H9 (cell line): ENCODE measurements around the gene IL17REL. TPM values are rescaled to one million over a fixed set of nuclear protein-coding genes. Genes with fewer than 3 reads are reported as not detected.

Experiments
- DNase-seq: peaks from one replicate; pipeline ENCODE4 v3.0.0-alpha.2; 2017
- H2AFZ ChIP-seq: one replicate; pipeline ENCODE4 v1.6.1; 2013; ENCODE audit warnings: mild to moderate bottlenecking, low read length, control low read depth, moderate library complexity
- H2AK5ac ChIP-seq: 2 replicates; pipeline ENCODE4 v1.6.1; 2013; ENCODE audit warnings: low read length, control low read depth, mixed read lengths; ENCODE audit not compliant: insufficient read length
- H2BK120ac ChIP-seq: one replicate; pipeline ENCODE4 v1.6.1; 2013; ENCODE audit warnings: low read depth, mild to moderate bottlenecking, low read length, control low read depth, inconsistent platforms; ENCODE audit not compliant: poor library complexity, severe bottlenecking
- H2BK12ac ChIP-seq: 2 replicates; pipeline ENCODE4 v1.6.1; 2013; ENCODE audit warnings: low read length, control low read depth, mixed read lengths, low read depth; ENCODE audit not compliant: insufficient read length
- H2BK15ac ChIP-seq: 2 replicates; pipeline ENCODE4 v1.6.1; 2013; ENCODE audit warnings: low read depth, low read length, control low read depth
- H2BK20ac ChIP-seq: one replicate; pipeline ENCODE4 v1.6.1; 2013; ENCODE audit warnings: low read depth, mild to moderate bottlenecking, low read length, control low read depth, inconsistent platforms; ENCODE audit not compliant: poor library complexity, severe bottlenecking
- H2BK5ac ChIP-seq: 2 replicates; pipeline ENCODE4 v1.6.1; 2013; ENCODE audit warnings: low read length, control low read depth, mixed read lengths; ENCODE audit not compliant: insufficient read length
- H3K14ac ChIP-seq: 2 replicates; pipeline ENCODE4 v1.6.1; 2013; ENCODE audit warnings: low read length, control low read depth; ENCODE audit not compliant: insufficient read depth
- H3K18ac ChIP-seq: 2 replicates; pipeline ENCODE4 v1.6.1; 2013; ENCODE audit warnings: low read depth, mild to moderate bottlenecking, mixed read lengths, low read length, control low read depth; ENCODE audit not compliant: insufficient read length
- H3K23ac ChIP-seq: 2 replicates; pipeline ENCODE4 v1.6.1; 2013; ENCODE audit warnings: low read length, control low read depth, mixed read lengths, low read depth; ENCODE audit not compliant: insufficient read length
- H3K23me2 ChIP-seq: 2 replicates; pipeline ENCODE4 v1.6.1; 2013; ENCODE audit warnings: low read depth, mild to moderate bottlenecking, mixed read lengths, low read length, control low read depth; ENCODE audit not compliant: insufficient read length, poor library complexity, severe bottlenecking
- H3K27ac ChIP-seq: 2 replicates; pipeline ENCODE4 v1.5.1; 2013; ENCODE audit warnings: low read length, control low read depth, mixed read lengths, low read depth; ENCODE audit not compliant: insufficient read length
- H3K27me3 ChIP-seq: 2 replicates; pipeline ENCODE4 v1.6.1; 2013; ENCODE audit warnings: low read length, control low read depth, inconsistent platforms; ENCODE audit not compliant: insufficient read depth
- H3K4ac ChIP-seq: 2 replicates; pipeline ENCODE4 v1.6.1; 2013; ENCODE audit warnings: low read depth, mild to moderate bottlenecking, control low read depth, inconsistent platforms, low read length, moderate library complexity
- H3K4me1 ChIP-seq: 2 replicates; pipeline ENCODE4 v1.6.1; 2013; ENCODE audit warnings: low read length, control low read depth, inconsistent platforms; ENCODE audit not compliant: insufficient read depth
- H3K4me2 ChIP-seq: 2 replicates; pipeline ENCODE4 v1.6.1; 2013; ENCODE audit warnings: low read length, control low read depth, mixed read lengths; ENCODE audit not compliant: insufficient read length, insufficient read depth
- H3K56ac ChIP-seq: 2 replicates; pipeline ENCODE4 v1.6.1; 2013; ENCODE audit warnings: low read depth, mild to moderate bottlenecking, mixed read lengths, low read length, control low read depth; ENCODE audit not compliant: insufficient read length
- H3K79me1 ChIP-seq: 2 replicates; pipeline ENCODE4 v1.6.1; 2013; ENCODE audit warnings: low read depth, mild to moderate bottlenecking, moderate library complexity, low read length, control low read depth, inconsistent platforms; ENCODE audit not compliant: insufficient read depth, poor library complexity, severe bottlenecking
- H3K79me2 ChIP-seq: 2 replicates; pipeline ENCODE4 v1.6.1; 2013; ENCODE audit warnings: low read length, control low read depth, inconsistent platforms; ENCODE audit not compliant: insufficient read depth
- H3K9ac ChIP-seq: 2 replicates; pipeline ENCODE4 v1.6.1; 2013; ENCODE audit warnings: low read length, control low read depth, mixed read lengths; ENCODE audit not compliant: insufficient read length; ENCODE audit errors: extremely low read depth
- H3K9me3 ChIP-seq: one replicate; pipeline ENCODE4 v1.6.1; 2013; ENCODE audit warnings: low read depth, low read length, inconsistent platforms; ENCODE audit not compliant: control insufficient read depth
- H3T11ph ChIP-seq: one replicate; pipeline ENCODE4 v1.6.1; 2013; ENCODE audit warnings: mild to moderate bottlenecking, low read length, control low read depth, inconsistent platforms
- H4K20me1 ChIP-seq: one replicate; pipeline ENCODE4 v1.6.1; 2013; ENCODE audit not compliant: control insufficient read depth, insufficient read length, insufficient read depth
- H4K5ac ChIP-seq: 2 replicates; pipeline ENCODE4 v1.6.1; 2013; ENCODE audit warnings: low read depth, mild to moderate bottlenecking, mixed read lengths, low read length, control low read depth; ENCODE audit not compliant: insufficient read length
- H4K8ac ChIP-seq: replicated peaks from 2 replicates; pipeline ENCODE4 v1.6.1; 2013; ENCODE audit warnings: low read length, control low read depth, mixed read lengths, low read depth; ENCODE audit not compliant: insufficient read length
- H4K91ac ChIP-seq: 2 replicates; pipeline ENCODE4 v1.6.1; 2013; ENCODE audit warnings: low read depth, mild to moderate bottlenecking, moderate library complexity, mixed read lengths, low read length, control low read depth; ENCODE audit not compliant: insufficient read length
- H3K27ac Mint-ChIP-seq, 3 experiments: 2 replicates in 2 of 3; 3 replicates in 1 of 3; pipeline ENCODE4 v1.8.0; 2020 to 2021; ENCODE audit warnings: mixed read lengths in 3 of 3, mild to moderate bottlenecking in 1 of 3, moderate library complexity in 1 of 3
- H3K27me3 Mint-ChIP-seq: 2 replicates; pipeline ENCODE4 v1.8.0; 2021; ENCODE audit warnings: low read depth, mild to moderate bottlenecking, moderate library complexity, mixed read lengths
- H3K36me3 Mint-ChIP-seq, 3 experiments: 2 replicates in 2 of 3; 3 replicates in 1 of 3; pipeline ENCODE4 v1.8.0; 2020 to 2021; ENCODE audit warnings: low read depth in 3 of 3, mixed read lengths in 3 of 3; ENCODE audit not compliant: insufficient read depth in 1 of 3
- H3K4me1 Mint-ChIP-seq, 2 experiments: 2 replicates each; pipeline ENCODE4 v1.8.0; 2020; ENCODE audit warnings: mixed read lengths in 2 of 2
- H3K4me3 Mint-ChIP-seq, 2 experiments: 2 replicates in 1 of 2; 3 replicates in 1 of 2; pipeline ENCODE4 v1.8.0; 2020 to 2021; ENCODE audit warnings: mild to moderate bottlenecking in 2 of 2, mixed read lengths in 2 of 2, moderate library complexity in 1 of 2
- H3K9me3 Mint-ChIP-seq, 2 experiments: 2 replicates in 1 of 2; 3 replicates in 1 of 2; pipeline ENCODE4 v1.8.0; 2020; ENCODE audit warnings: mild to moderate bottlenecking in 2 of 2, mixed read lengths in 2 of 2, moderate library complexity in 1 of 2
- CTCF ChIP-seq: fragments of 200-600 bp; sonication (generic); conservative IDR thresholded peaks from 3 replicates; pipeline ENCODE4 v1.8.0; 2021; ENCODE audit warnings: antibody characterized with exemption, mild to moderate bottlenecking
- WGBS: extraction: QIAGEN DNeasy Blood & Tissue Kit; methylation state at CpG from one replicate; pipeline ENCODE4 v1.1.7; 2013; ENCODE audit warnings: missing lambda C conversion rate, low lambda C conversion rate, mixed read lengths; ENCODE audit not compliant: insufficient read length; ENCODE audit errors: extremely low coverage; 5-methylcytosine and 5-hydroxymethylcytosine counted together
- total RNA-seq: library from RNA; stranded (reverse); gene quantifications from 2 replicates; pipeline ENCODE4 v1.2.1, GENCODE V29; 2021

IL17REL gene
- total RNA-seq, 1 experiment from 2014 or later, result 0.20 TPM

GRCh38 chr22:50022171-50022819, 9.7 kb upstream of the IL17REL start:
- Histone ChIP-seq H4K8ac (no peak overlapping the region), H3K9ac (no peak overlapping the region), H2AK5ac (no peak overlapping the region), H3K27ac (no peak overlapping the region), H2BK20ac (no peak overlapping the region), H3K79me1 (no peaks in the 10 kb centered on the region), H3K79me2 (no peaks in the 10 kb centered on the region), H3K18ac (no peak overlapping the region), H2AFZ (no peak overlapping the region), H3K14ac (no peak overlapping the region), H3K27me3 (no peaks in the 10 kb centered on the region; the same call in 1 of the 2 replicates), H2BK15ac (no peak overlapping the region), H3K4me1 (no peaks in the 10 kb centered on the region), H4K5ac (no peak overlapping the region), H3K23me2 (no peaks in the 10 kb centered on the region), H2BK12ac (no peak overlapping the region), H3T11ph (no peak overlapping the region), H3K9me3 (peaks cover 5% of the 10 kb centered on the region), H3K23ac (no peak overlapping the region), H3K4me2 (no peak overlapping the region), H4K91ac (no peak overlapping the region), H2BK5ac (no peak overlapping the region), H4K20me1 (peaks cover 2% of the 10 kb centered on the region), H2BK120ac (no peak overlapping the region), H3K56ac (no peak overlapping the region), H3K4ac (no peak overlapping the region)
- Mint-ChIP-seq H3K27ac (no peak overlapping the region), H3K27me3 (peaks cover 32% of the 10 kb centered on the region), H3K36me3 (no peaks in the 10 kb centered on the region), H3K9me3 (no peaks in the 10 kb centered on the region), H3K4me3 (no peak overlapping the region), H3K4me1 (no peaks in the 10 kb centered on the region)
- no CpG with 5 or more reads among the region's 14 CpGs for WGBS
- DNase-seq, result peak; percentile 8
- no peak for TF ChIP-seq CTCF
